Neural progenitor cell (in vitro differentiated cells): ENCODE results near the gene PRKCH. TPM values are rescaled to one million over a fixed set of nuclear protein-coding genes. Genes with fewer than 3 reads are reported as not detected.

ENCODE experiments used
- DNase-seq: peaks from one replicate; pipeline ENCODE4 v3.0.0-alpha.2; 2016; ENCODE audit warnings: low spot score
- H2AFZ ChIP-seq: fragments of 200-600 bp; sonication (generic); replicated peaks from 2 replicates; pipeline ENCODE4 v1.6.1; 2016; ENCODE audit warnings: antibody characterized with exemption
- H3F3A ChIP-seq: fragments of 200-600 bp; sonication (generic); 2 replicates; pipeline ENCODE4 v1.6.1; 2016; ENCODE audit warnings: antibody characterized with exemption, low read depth
- H3K27ac ChIP-seq: fragments of 200-600 bp; sonication (generic); 2 replicates; pipeline ENCODE4 v1.5.1; 2016; ENCODE audit warnings: mild to moderate bottlenecking
- H3K27me3 ChIP-seq: fragments of 200-600 bp; sonication (generic); 2 replicates; pipeline ENCODE4 v1.6.1; 2016; ENCODE audit warnings: mild to moderate bottlenecking, moderate library complexity
- H3K36me3 ChIP-seq: fragments of 200-600 bp; sonication (generic); 2 replicates; pipeline ENCODE4 v1.5.1; 2016
- H3K4me1 ChIP-seq: fragments of 200-600 bp; sonication (generic); 2 replicates; pipeline ENCODE4 v1.6.1; 2016; ENCODE audit warnings: mixed run types
- H3K4me2 ChIP-seq: fragments of 200-600 bp; sonication (generic); 2 replicates; pipeline ENCODE4 v1.6.1; 2016
- H3K4me3 ChIP-seq: fragments of 200-600 bp; sonication (generic); 2 replicates; pipeline ENCODE4 v1.5.1; 2016
- H3K79me2 ChIP-seq: fragments of 200-600 bp; sonication (generic); 2 replicates; pipeline ENCODE4 v1.6.1; 2016; ENCODE audit warnings: low read depth
- H3K9ac ChIP-seq: fragments of 200-600 bp; sonication (generic); 2 replicates; pipeline ENCODE4 v1.6.1; 2016
- H3K9me3 ChIP-seq: fragments of 200-600 bp; sonication (generic); 2 replicates; pipeline ENCODE4 v1.5.1; 2016; ENCODE audit warnings: low read depth
- H4K20me1 ChIP-seq: fragments of 200-600 bp; sonication (generic); 2 replicates; pipeline ENCODE4 v1.6.1; 2016; ENCODE audit warnings: low read depth
- H3K27ac Mint-ChIP-seq: 3 replicates; pipeline ENCODE4 v1.8.0; 2021; ENCODE audit warnings: mixed read lengths
- H3K27me3 Mint-ChIP-seq: 2 replicates; pipeline ENCODE4 v1.8.0; 2022; ENCODE audit warnings: low read depth, mild to moderate bottlenecking, inconsistent platforms, moderate library complexity, mixed read lengths; ENCODE audit not compliant: insufficient read depth
- H3K36me3 Mint-ChIP-seq: 3 replicates; pipeline ENCODE4 v1.8.0; 2021; ENCODE audit warnings: mixed read lengths
- H3K4me1 Mint-ChIP-seq: 3 replicates; pipeline ENCODE4 v1.8.0; 2021; ENCODE audit warnings: mixed read lengths
- H3K4me3 Mint-ChIP-seq: 3 replicates; pipeline ENCODE4 v1.8.0; 2021; ENCODE audit warnings: mild to moderate bottlenecking, moderate library complexity, mixed read lengths
- H3K9me3 Mint-ChIP-seq: 3 replicates; pipeline ENCODE4 v1.8.0; 2020; ENCODE audit warnings: mixed read lengths
- EZH2 ChIP-seq: fragments of 200-600 bp; sonication (generic); IDR thresholded peaks from 2 replicates; pipeline ENCODE4 v1.6.1; 2017; ENCODE audit warnings: antibody characterized with exemption, mild to moderate bottlenecking, moderate library complexity
- EZH2phosphoT487 ChIP-seq: fragments of 200-600 bp; sonication (generic); IDR thresholded peaks from 2 replicates; pipeline ENCODE4 v1.6.1; 2017; ENCODE audit warnings: antibody characterized with exemption
- total RNA-seq: library from RNA; depleted of rRNA; stranded (reverse); fragments of >200 nt; gene quantifications from 2 replicates; pipeline ENCODE4 v1.2.3, GENCODE V29; 2015; ENCODE audit warnings: low replicate concordance
- TF ChIP-seq, protein P1 (sequence below): fragments of 200-600 bp; sonication (generic); IDR thresholded peaks from 2 replicates; pipeline ENCODE4 v1.5.1; 2017; ENCODE audit warnings: antibody characterized with exemption, mild to moderate bottlenecking

The PRKCH gene
- total RNA-seq, 1 donor from 2014 or later = 1.3 TPM

DNA sequence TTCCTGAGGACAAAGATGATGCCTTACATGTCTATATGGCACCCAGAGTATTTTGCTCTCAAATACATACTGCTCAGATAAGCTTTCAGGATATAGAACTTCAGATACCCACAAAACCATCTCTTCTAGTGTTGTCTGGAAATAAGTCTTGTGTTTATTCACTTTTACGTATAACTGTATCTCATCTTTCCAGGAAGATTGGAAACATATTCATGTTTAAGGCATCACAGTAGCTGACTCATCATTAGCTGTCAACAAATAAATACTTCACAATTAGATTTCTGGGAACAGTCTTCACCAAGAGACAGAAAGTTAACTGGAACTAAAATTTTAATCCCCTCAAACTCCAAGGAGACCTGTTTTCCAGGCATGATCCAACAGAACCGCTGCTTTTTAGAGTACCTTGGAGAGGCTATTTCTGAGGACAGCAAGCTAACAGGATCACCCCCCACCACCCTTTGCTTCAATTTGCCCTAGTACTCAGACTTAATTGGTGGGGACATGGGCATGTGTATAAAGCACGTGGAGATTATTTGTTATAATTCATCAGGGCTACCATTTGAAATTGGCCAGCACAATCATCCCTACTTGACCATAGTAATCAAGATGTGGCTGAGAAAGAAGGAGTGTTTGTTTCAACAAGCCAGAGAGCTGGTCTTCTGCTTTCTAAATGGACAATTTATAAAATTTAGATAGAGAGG is 244.6 kb downstream of the PRKCH start:
- Histone ChIP-seq H3K36me3 (no peaks in the 10 kb centered on the region), H3K4me3 (no peak overlapping the region), H3F3A (peaks cover 18% of the 10 kb centered on the region), H3K79me2 (no peaks in the 10 kb centered on the region), H4K20me1 (no peaks in the 10 kb centered on the region), H2AFZ (no peak overlapping the region), H3K27ac (no peak overlapping the region), H3K4me2 (no peak overlapping the region), H3K27me3 (peaks cover 18% of the 10 kb centered on the region), H3K9me3 (no peaks in the 10 kb centered on the region), H3K9ac (no peak overlapping the region), H3K4me1 (peaks cover 39% of the 10 kb centered on the region)
- Mint-ChIP-seq H3K36me3 (no peaks in the 10 kb centered on the region), H3K27ac (no peak overlapping the region), H3K4me1 (peaks cover 48% of the 10 kb centered on the region), H3K9me3 (no peaks in the 10 kb centered on the region), H3K27me3 (peaks cover 6% of the 10 kb centered on the region), H3K4me3 (no peak overlapping the region)
- DNase-seq = no peak
- TF ChIP-seq EZH2 = no peak
- no peak for TF ChIP-seq EZH2phosphoT487
- TF ChIP-seq, protein P1, sequence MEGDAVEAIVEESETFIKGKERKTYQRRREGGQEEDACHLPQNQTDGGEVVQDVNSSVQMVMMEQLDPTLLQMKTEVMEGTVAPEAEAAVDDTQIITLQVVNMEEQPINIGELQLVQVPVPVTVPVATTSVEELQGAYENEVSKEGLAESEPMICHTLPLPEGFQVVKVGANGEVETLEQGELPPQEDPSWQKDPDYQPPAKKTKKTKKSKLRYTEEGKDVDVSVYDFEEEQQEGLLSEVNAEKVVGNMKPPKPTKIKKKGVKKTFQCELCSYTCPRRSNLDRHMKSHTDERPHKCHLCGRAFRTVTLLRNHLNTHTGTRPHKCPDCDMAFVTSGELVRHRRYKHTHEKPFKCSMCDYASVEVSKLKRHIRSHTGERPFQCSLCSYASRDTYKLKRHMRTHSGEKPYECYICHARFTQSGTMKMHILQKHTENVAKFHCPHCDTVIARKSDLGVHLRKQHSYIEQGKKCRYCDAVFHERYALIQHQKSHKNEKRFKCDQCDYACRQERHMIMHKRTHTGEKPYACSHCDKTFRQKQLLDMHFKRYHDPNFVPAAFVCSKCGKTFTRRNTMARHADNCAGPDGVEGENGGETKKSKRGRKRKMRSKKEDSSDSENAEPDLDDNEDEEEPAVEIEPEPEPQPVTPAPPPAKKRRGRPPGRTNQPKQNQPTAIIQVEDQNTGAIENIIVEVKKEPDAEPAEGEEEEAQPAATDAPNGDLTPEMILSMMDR = no peak

- H3K4me1 Mint-ChIP-seq = peaks cover 41% of the 10 kb centered on the region
- Histone ChIP-seq H3K4me3 (no peak overlapping the region), H3F3A (peaks cover 18% of the 10 kb centered on the region), H3K79me2 (no peaks in the 10 kb centered on the region), H3K36me3 (no peaks in the 10 kb centered on the region), H3K9me3 (no peaks in the 10 kb centered on the region), H3K4me1 (peaks cover 35% of the 10 kb centered on the region), H2AFZ (no peak overlapping the region), H3K9ac (no peak overlapping the region), H3K27ac (no peak overlapping the region), H3K27me3 (peaks cover 18% of the 10 kb centered on the region), H3K4me2 (no peak overlapping the region), H4K20me1 (no peaks in the 10 kb centered on the region)
- TF ChIP-seq, protein P1 = no peak
- TF ChIP-seq EZH2phosphoT487 (no peak), EZH2 (no peak)
- H3K36me3 Mint-ChIP-seq = no peaks in the 10 kb centered on the region
- H3K4me3 Mint-ChIP-seq = no peak overlapping the region
- H3K27ac Mint-ChIP-seq = no peak overlapping the region
- no peaks in the 10 kb centered on the region for H3K9me3 Mint-ChIP-seq
- DNase-seq = no peak
- H3K27me3 Mint-ChIP-seq = peaks cover 3% of the 10 kb centered on the region
Measured at GRCh38 chr14:61566537-61567225, 245.3 kb downstream of the PRKCH start.

DNA sequence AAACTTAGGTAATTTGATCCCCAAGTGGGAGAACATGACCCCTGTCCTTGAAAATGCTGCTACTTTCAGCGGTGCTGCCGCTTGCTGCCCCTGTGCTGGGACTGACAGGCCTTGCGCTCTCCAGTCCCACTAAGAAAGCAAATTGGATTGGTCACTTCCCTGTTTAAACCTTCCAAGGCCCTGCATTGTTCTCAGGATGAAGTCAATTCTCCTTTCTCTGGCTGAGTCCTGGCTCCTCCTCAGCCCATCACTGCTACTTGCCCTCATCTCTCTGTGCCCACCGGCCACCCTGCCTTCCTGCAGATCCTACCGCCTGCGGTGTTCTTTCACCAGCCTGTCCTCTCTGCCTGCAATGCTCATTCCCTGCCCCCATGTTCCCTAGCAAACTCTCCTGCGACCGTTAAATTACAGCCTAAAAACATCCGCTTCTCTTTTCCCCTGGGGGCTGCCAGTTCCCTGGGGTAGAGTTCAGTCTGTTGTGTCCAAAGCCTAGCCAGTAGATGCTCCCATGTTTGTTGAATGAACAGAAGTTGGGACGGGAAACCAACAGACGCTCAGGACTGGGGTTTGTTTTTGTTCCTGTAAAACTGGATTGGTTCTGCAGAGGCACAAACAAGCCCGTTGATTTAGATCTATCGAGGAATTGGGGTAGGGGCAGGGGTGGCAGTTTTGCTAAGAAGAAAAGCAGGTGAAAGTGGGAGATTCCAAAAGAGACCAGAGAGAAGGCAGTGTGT is 246.6 kb downstream of the PRKCH start:
- Histone ChIP-seq H3K79me2 (no peaks in the 10 kb centered on the region), H2AFZ (peak overlapping the region; percentile 99), H3K9ac (no peak overlapping the region), H3K9me3 (no peaks in the 10 kb centered on the region), H3K4me1 (peaks cover 35% of the 10 kb centered on the region), H3K36me3 (no peaks in the 10 kb centered on the region), H3K4me3 (peak overlapping the region; percentile 56), H3K27ac (no peak overlapping the region), H3K27me3 (peaks cover 18% of the 10 kb centered on the region), H3F3A (peaks cover 18% of the 10 kb centered on the region), H3K4me2 (peak overlapping the region; percentile 90), H4K20me1 (no peaks in the 10 kb centered on the region)
- Mint-ChIP-seq H3K4me3 (peak overlapping the region; percentile 42), H3K9me3 (no peaks in the 10 kb centered on the region), H3K36me3 (no peaks in the 10 kb centered on the region), H3K4me1 (peaks cover 29% of the 10 kb centered on the region), H3K27ac (peak overlapping the region; percentile 28), H3K27me3 (peaks cover 7% of the 10 kb centered on the region)
- TF ChIP-seq, protein P1 = no peak
- DNase-seq = peak; percentile 71
